Measurements from ENCODE around the gene ANTXR1.

ANTXR1 gene

DNA sequence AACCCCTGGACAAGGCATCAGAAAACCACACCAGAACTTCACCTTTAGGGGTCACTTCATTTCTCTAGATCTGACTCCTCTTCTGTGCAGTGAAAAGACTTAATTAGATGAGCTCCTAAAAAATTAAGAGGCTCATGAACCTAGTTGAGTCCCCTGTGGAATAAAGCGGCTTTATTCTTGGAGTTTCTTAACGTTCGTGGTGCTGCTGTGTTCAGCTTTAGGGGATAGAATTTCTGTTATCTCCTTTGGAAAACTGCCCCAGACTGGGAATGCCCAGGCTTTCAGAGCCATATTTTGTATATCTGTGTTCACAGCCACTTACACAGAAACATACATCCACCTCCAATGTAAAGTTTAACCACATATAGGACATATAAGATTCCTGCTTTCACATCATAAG is 165.8 kb downstream of the ANTXR1 start:
- in situ Hi-C loops (cut with MboI; ENCODE audit: low pct_unique_long_range_greater_than_20kb, low sequenced_read_pairs, unreplicated experiment): no loop called here
- TF ChIP-seq, protein P1, sequence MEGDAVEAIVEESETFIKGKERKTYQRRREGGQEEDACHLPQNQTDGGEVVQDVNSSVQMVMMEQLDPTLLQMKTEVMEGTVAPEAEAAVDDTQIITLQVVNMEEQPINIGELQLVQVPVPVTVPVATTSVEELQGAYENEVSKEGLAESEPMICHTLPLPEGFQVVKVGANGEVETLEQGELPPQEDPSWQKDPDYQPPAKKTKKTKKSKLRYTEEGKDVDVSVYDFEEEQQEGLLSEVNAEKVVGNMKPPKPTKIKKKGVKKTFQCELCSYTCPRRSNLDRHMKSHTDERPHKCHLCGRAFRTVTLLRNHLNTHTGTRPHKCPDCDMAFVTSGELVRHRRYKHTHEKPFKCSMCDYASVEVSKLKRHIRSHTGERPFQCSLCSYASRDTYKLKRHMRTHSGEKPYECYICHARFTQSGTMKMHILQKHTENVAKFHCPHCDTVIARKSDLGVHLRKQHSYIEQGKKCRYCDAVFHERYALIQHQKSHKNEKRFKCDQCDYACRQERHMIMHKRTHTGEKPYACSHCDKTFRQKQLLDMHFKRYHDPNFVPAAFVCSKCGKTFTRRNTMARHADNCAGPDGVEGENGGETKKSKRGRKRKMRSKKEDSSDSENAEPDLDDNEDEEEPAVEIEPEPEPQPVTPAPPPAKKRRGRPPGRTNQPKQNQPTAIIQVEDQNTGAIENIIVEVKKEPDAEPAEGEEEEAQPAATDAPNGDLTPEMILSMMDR (IDR thresholded peaks at IDR 0.05; ENCODE audit: extremely low read depth, insufficient read depth, missing control alignments): no peak
- DNase-seq (ENCODE audit: low spot score): no peak

DNA sequence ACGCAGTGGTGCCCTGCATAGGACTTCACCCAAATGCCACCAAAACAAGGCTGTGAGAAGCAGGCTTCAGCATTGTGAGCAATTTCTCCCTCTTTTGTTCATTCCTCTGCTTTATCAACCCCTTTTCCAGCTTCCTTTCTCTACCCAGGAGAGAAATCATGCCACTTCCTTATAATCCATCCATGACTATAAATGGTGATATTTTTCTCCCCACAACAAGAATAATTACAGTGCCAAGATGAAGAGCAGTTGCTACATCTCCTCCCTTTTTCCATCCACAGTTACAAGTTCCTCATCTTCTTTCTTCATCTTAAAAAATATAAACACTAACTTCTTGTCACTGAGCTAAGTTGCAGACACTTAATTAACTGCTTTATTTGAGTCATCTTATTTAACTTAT is 167.2 kb downstream of the ANTXR1 start:
- in situ Hi-C loops (cut with MboI; ENCODE audit: low pct_unique_long_range_greater_than_20kb, low sequenced_read_pairs, unreplicated experiment): no loop called here
- no peak for DNase-seq (ENCODE audit: low spot score)
- TF ChIP-seq, protein P1 (IDR thresholded peaks at IDR 0.05; ENCODE audit: extremely low read depth, insufficient read depth, missing control alignments): no peak

DNA sequence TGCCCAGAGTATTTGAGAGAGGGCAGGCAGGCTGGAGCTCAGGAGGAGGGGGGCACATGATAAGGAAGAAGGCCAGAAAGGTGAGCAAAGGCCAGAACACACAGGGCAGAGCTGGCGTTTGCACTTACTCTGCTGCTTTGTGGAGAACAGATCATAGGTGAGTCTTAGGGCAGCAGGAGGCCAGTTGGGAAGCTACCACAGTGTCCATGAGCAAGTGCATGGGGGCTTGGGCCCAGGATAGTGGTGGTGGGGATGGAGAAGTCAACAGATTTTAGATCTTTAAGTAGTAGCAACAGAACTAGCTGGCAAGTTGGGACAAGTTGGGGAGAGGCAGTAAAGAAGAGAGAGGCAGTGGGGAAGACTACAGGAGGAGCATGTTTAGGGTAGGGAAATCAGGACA is 168.0 kb downstream of the ANTXR1 start:
- TF ChIP-seq, protein P1 (IDR thresholded peaks at IDR 0.05; ENCODE audit: extremely low read depth, insufficient read depth, missing control alignments): no peak
- in situ Hi-C loops (cut with MboI; ENCODE audit: low pct_unique_long_range_greater_than_20kb, low sequenced_read_pairs, unreplicated experiment): no loop called here
- DNase-seq (ENCODE audit: low spot score): no peak

DNA sequence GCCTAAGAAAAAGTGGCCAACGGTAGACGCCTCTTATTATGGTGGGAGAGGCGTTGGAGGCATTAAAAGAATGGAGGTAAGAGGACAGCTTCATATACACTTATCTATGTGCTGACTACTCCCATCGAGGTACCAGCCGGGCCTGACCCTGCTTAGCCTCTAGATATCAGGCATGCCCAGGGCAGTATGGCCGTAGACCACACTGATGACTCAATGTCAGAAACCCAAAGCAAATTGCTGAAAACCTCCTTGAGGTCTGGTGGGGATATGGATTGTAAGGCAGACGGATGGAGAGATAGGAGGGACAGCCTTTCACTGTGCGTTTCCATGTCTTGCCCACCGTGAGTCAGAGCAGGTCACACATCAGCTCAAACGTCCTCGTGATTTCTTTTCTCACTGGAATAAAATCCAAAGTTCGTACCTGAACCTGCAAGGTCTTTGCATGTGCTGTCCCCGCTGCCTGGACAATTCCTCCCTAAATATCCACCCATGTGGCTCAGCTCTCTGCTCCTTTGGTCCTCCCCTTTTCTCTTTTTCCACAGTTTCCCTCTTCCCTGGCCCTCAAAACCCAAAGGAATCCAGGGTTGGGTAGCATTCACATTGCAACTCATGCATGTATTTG is 168.9 kb downstream of the ANTXR1 start:
- in situ Hi-C loops (cut with MboI; ENCODE audit: low pct_unique_long_range_greater_than_20kb, low sequenced_read_pairs, unreplicated experiment): no loop called here
- TF ChIP-seq, protein P1 (IDR thresholded peaks at IDR 0.05; ENCODE audit: extremely low read depth, insufficient read depth, missing control alignments): no peak
- no peak for DNase-seq (ENCODE audit: low spot score)

DNA sequence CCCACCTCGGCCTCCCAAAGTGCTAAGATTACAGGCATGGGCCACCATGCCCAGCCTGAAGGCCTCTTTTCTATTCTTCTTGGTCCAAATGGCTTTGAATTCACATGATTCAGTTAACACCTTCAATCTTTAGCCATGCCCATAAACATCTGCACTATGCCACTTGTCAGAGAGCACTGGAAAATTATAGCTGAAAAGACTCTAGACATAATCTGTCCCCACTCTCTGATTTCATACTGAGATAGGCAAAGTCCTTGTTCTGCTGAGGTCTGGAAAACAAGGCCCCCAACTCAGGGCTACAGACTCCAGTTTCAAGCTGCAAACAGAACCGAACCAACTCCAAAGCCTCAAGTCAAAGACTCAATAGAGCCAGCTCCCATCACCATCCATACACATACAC is 170.7 kb downstream of the ANTXR1 start:
- in situ Hi-C loops (cut with MboI; ENCODE audit: low pct_unique_long_range_greater_than_20kb, low sequenced_read_pairs, unreplicated experiment): no loop called here
- no peak for DNase-seq (ENCODE audit: low spot score)
- TF ChIP-seq, protein P1 (IDR thresholded peaks at IDR 0.05; ENCODE audit: extremely low read depth, insufficient read depth, missing control alignments): no peak

DNA sequence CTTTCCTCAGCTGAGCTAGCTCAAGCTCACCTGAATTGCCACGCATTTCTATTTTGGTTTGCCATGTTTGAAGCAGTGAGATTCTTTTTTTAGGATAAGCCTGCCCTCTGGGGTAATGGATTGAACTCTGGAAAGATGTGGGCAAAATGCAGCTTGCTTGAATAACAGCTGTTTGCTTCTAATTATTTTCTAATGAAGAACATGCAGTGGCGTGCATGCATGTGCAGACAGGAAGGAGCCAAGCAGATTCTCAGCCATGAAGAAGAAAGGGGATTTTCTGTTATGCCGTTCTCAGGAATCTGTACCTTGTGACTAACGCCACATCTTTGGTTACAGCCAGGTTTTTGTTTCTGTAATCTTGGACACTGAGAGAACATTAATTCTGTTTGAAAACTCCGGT is 171.2 kb downstream of the ANTXR1 start:
- in situ Hi-C loops (cut with MboI; ENCODE audit: low pct_unique_long_range_greater_than_20kb, low sequenced_read_pairs, unreplicated experiment): no loop called here

More for the DNA sequence above, 171.2 kb downstream of the ANTXR1 start:
- DNase-seq (ENCODE audit: low spot score): no peak
- TF ChIP-seq, protein P1 (IDR thresholded peaks at IDR 0.05; ENCODE audit: extremely low read depth, insufficient read depth, missing control alignments): no peak

Data from GM13977 (cell line).